Esophagus squamous epithelium (tissue), 5 donors: Measurements from ENCODE around the gene HOXB8. TPM values are rescaled to one million over a fixed set of nuclear protein-coding genes. Genes with fewer than 3 reads are reported as not detected.
A peak's percentile ranks its signal among the peaks of the same experiment; 100 is the strongest.

Experiments
- DNase-seq: peaks from one replicate; lab custom pipeline; 2025; lab: John Stamatoyannopoulos, UW
- H3K27ac ChIP-seq, 4 donors: fragments of 200-600 bp; sonication (generic); one replicate each; pipeline ENCODE4 v1.5.1; 2016 to 2019; ENCODE audit warnings: mild to moderate bottlenecking in 1 of 4
- H3K27me3 ChIP-seq, 4 donors: fragments of 200-600 bp; sonication (generic); 1 replicate in 3 of 4; 2 replicates in 1 of 4; pipeline versions ENCODE4 v1.5.1 to v1.6.0; 2017 to 2021; ENCODE audit warnings: antibody characterized with exemption in 1 of 4
- H3K36me3 ChIP-seq, 3 donors: fragments of 200-600 bp; sonication (generic); one replicate each; pipeline ENCODE4 v1.5.1; 2016 to 2019
- H3K4me1 ChIP-seq, 3 donors: fragments of 200-600 bp; sonication (generic); one replicate each; pipeline ENCODE4 v1.5.1; 2017 to 2019
- H3K4me3 ChIP-seq, 4 donors: fragments of 200-600 bp; sonication (generic); 1 replicate in 3 of 4; 2 replicates in 1 of 4; pipeline ENCODE4 v1.5.1; 2016 to 2019; ENCODE audit warnings: mild to moderate bottlenecking in 2 of 4, moderate library complexity in 1 of 4
- H3K9me3 ChIP-seq, 3 donors: fragments of 200-600 bp; sonication (generic); one replicate each; pipeline ENCODE4 v1.5.1; 2016 to 2019
- CTCF ChIP-seq, 6 experiments: fragments of 450-650 bp in 4 of 6; fragments of 200-600 bp in 2 of 6; sonication (generic) in 2 of 6; IDR thresholded peaks; one replicate each; pipeline ENCODE4 v1.5.1; 2016 to 2019; ENCODE audit warnings: antibody characterized with exemption in 6 of 6, mild to moderate bottlenecking in 4 of 6, moderate library complexity in 4 of 6
- POLR2A ChIP-seq, 4 donors: fragments of 450-650 bp; IDR thresholded peaks; one replicate each; pipeline ENCODE4 v1.6.1; 2017; ENCODE audit warnings: antibody characterized with exemption in 4 of 4, mild to moderate bottlenecking in 4 of 4, moderate library complexity in 3 of 4
- WGBS, 2 donors: methylation state at CpG; one replicate each; pipeline ENCODE4 v1.1.5; 2018; 5-methylcytosine and 5-hydroxymethylcytosine counted together
- intact Hi-C: fragments of 100-400 bp; cut with DNase I; formaldehyde crosslinking; loops from one replicate; pipeline ENCODE4 v1.15.0; 2022
- total RNA-seq, 4 donors: library from RNA; depleted of rRNA; stranded (reverse); fragments of >200 nt; gene quantifications; one replicate each; pipeline ENCODE4 v1.1.0, GENCODE V29; 2016
- donor health status: DM: yes; HTN: yes; CAD: no.

HOXB8 gene
- total RNA-seq, 4 donors from 2014 or later = not detected

GRCh38 chr17:48584223-48584741 is 30.8 kb downstream of the HOXB8 start:
- 24 to 43% methylated on average over 2 of the region's 2 CpGs for WGBS, 2 donors
- no peak for DNase-seq
- H3K4me1 ChIP-seq = peaks cover 0 to 78% (median 30%) of the 10 kb centered on the region in 3 donors
- H3K36me3 ChIP-seq = no peaks in the 10 kb centered on the region
- TF ChIP-seq POLR2A (IDR thresholded peaks at IDR 0.05) (no peak), CTCF (IDR thresholded peaks at IDR 0.05) (no peak)
- H3K27ac ChIP-seq = peak overlapping the region; percentile 71 to 96 (median 86)
- H3K27me3 ChIP-seq = peaks cover 0 to 100% (median 0%) of the 10 kb centered on the region in 4 donors
- H3K4me3 ChIP-seq = peak overlapping the region in 2 of 4 donors; percentile 59 to 69
- H3K9me3 ChIP-seq = no peaks in the 10 kb centered on the region
- intact Hi-C loops = no loop called here

- intact Hi-C loops = no loop called here
- 69 to 75% methylated on average over 3 of the region's 3 CpGs for WGBS, 2 donors
- Histone ChIP-seq H3K27me3 (peaks cover 0 to 100% (median 0%) of the 10 kb centered on the region in 4 donors), H3K27ac (peak overlapping the region in 3 of 4 donors; percentile 86 to 96 (median 86)), H3K4me1 (peaks cover 0 to 83% (median 33%) of the 10 kb centered on the region in 3 donors), H3K4me3 (no peak overlapping the region), H3K9me3 (no peaks in the 10 kb centered on the region), H3K36me3 (no peaks in the 10 kb centered on the region)
- TF ChIP-seq POLR2A (IDR thresholded peaks at IDR 0.05) (no peak), CTCF (IDR thresholded peaks at IDR 0.05) (no peak)
- DNase-seq = no peak
These were observed 31.3 kb downstream of the HOXB8 start for GRCh38 chr17:48583708-48584222.

GRCh38 chr17:48582750-48583069 is 32.4 kb downstream of the HOXB8 start:
- Histone ChIP-seq H3K36me3 (no peaks in the 10 kb centered on the region), H3K9me3 (no peaks in the 10 kb centered on the region), H3K27me3 (peaks cover 0 to 100% (median 2%) of the 10 kb centered on the region in 4 donors), H3K4me3 (peak overlapping the region; percentile 44 to 75 (median 54)), H3K4me1 (peaks cover 0 to 89% (median 34%) of the 10 kb centered on the region in 3 donors), H3K27ac (peak overlapping the region; percentile 88 to 96 (median 92))
- 27% methylated on average over 7 of the region's 7 CpGs; no CpG with 5 or more reads in 1 of the 2 donors for WGBS, 2 donors
- intact Hi-C loops = no loop called here
- TF ChIP-seq POLR2A (IDR thresholded peaks at IDR 0.05) (no peak), CTCF (IDR thresholded peaks at IDR 0.05) (no peak)
- DNase-seq = no peak

- DNase-seq = no peak
- Histone ChIP-seq H3K4me1 (peaks cover 0 to 92% (median 47%) of the 10 kb centered on the region in 3 donors), H3K4me3 (peak overlapping the region in 3 of 4 donors; percentile 49 to 75 (median 56))
These were observed 35.1 kb downstream of the HOXB8 start for GRCh38 chr17:48579760-48580554.

More at GRCh38 chr17:48579760-48580554, 35.1 kb downstream of the HOXB8 start:
- Histone ChIP-seq H3K9me3 (no peaks in the 10 kb centered on the region), H3K27ac (peak overlapping the region; percentile 88 to 96 (median 92)), H3K36me3 (no peaks in the 10 kb centered on the region), H3K27me3 (peaks cover 0 to 100% (median 2%) of the 10 kb centered on the region in 4 donors)
- intact Hi-C loops = loop anchor here (5.0 kb wide), 1 partner anchor 38 kb away; no protein-coding TSS in a partner anchor
- TF ChIP-seq POLR2A (IDR thresholded peaks at IDR 0.05) (no peak), CTCF (IDR thresholded peaks at IDR 0.05) (no peak)
- 29 to 42% methylated on average over 26 of the region's 26 CpGs for WGBS, 2 donors
